ENCODE measurements around the gene TRIM31.
A peak's percentile ranks its signal among the peaks of the same experiment; 100 is the strongest.
"Not testable (repeated sequence)": the region's sequence is repeated elsewhere in the genome, so short reads cannot be mapped to it uniquely, and the experiment has no call there.

TRIM31 gene

DNA sequence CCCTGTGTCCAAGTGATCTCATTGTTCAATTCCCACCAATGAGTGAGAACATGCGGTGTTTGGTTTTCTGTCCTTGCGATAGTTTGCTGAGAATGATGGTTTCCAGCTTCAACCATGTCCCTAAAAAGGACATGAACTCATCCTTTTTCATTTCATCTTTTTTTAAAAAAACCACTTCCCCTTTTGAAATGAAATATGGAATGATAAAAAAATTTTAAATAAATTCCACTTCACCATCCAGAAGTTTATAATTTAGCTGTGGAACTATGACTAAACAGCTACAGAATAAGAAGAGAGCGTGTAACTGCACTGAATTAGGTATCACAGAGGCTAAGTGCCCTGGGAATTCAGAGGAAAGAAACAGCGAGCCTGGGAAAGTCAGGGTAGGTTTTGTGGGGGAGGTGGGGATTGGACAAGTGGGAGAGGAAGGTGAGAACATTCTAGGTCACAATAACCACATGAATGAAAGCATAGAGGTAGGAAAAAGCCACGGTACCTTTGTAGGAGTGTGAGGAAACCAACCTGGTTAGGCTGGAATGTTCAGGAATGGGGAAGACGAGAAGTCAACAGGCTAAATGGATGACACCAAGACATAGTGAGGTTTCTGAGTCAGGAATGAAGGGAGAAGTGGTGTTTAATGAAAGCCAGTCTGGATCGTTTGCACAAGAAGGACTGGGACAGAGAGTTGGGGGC lies 37.1 kb upstream of the TRIM31 start:
- DNase-seq (ENCODE audit: low read depth in 2 of 2): no peak

DNA sequence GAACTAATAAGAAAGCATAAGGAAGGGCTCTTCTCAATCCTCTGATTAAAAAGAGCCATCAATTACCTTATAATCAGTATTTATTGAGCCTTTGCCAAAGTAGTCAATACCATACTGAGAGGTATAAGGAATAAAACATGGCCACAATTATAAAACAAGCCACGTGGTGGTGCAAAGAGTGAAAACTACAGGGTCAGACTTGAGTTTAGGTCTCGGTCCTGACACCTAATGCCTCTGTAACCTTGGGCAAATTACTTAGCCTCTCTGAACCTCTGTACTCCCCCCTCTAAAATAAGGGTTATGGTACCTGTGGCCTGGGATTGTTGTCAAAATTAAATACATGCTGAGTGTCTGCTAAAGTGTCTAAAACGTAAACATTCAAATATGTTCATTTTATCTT lies 36.3 kb upstream of the TRIM31 start:
- DNase-seq (ENCODE audit: low read depth in 2 of 2): no peak

DNA sequence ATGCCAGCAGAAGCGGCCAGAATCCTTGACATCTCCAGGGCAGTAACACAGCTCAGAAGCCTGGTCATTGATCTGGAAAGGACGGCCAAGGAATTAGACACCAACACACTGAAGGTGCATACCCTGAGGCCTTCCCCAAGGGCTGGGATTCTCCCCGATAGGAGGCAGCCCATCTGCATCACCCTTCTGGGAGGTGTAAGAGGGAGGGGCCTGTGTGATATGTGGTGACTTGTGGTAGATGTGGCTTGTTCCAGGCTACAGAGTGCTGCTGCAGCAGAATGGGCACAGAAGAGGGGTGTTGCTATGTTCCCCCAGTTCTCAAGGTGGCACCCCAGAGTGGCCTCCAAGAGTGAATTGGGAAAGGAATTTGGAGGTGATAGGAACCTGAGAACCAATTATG lies 34.2 kb upstream of the TRIM31 start:
- no peak for DNase-seq (ENCODE audit: low read depth in 2 of 2)

DNA sequence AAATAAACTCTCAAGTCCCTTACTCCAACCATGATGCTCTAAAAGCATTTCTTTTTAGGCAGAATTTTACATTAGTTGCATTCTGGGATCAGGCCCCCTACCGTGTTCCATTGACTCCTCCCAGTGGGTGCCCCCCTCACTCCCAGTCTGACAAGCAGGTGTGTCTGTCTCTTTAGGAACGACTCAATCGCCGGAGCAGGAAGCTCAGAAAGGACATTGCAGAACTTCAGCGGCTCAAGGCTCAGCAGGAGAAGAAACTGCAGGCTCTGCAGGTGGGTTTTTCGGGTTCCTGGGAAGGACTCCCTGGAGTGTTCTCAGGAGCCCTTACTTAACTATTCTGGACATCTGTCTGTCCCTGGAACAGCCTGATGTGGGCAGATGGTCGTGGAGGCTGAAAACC lies 32.9 kb upstream of the TRIM31 start:
- no peak for DNase-seq (ENCODE audit: low read depth in 2 of 2)

DNA sequence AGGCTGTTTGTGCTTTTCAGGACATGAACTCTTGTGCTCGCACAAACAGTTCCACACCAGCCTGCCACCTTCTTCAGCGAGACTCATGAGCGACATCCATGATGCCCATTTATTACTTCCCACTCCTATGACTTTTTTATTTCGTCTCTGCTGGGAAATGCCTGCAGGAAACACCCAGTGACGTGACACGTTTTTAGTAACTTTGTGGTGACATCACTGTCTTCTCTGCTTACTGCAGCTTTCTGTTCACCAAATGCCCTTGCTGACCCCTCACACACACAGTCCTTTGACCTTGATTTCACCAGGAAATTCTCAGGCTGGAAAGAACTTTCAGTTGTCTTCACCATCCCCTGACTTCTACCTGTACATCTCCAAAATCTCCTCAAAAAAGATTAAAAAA lies 31.9 kb upstream of the TRIM31 start:
- no peak for DNase-seq (ENCODE audit: low read depth in 2 of 2)

DNA sequence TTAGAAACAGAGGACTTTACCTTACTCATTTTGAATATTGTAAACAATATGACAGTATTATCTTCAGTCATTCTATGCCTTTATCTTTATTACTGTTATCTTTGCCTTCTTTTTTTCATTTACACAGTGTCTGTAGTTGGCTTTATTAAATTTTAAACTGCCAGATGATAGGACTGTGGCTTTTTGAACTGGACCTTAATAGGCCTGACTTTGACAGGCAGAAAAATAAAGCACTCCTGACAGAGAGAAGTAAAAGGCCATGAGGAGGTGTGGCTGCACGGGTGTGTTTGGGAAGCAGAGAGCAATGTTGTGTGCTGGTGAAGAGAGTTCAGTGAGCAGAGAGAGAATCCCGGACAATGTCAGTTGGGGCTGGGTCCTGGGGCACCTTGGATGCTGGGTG lies 30.9 kb upstream of the TRIM31 start:
- no peak for DNase-seq (ENCODE audit: low read depth in 2 of 2)

DNA sequence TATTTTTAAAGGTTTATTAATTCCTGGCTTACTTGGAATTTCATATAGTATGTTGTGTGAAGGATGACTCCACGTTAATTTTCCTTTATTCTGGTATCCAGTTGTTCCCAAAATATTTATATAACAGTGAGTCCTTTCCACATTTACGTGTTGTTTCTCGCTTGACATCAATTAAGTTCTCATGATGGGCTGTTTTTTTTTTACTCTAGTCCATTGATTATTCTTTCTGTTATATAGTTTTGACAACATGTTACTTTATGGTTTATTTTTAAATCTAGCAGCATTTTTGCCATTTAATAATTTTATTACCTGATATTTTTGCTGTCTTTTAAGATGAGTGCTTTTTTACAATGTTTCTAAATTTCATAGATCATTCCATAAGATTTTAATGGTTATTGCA lies 29.8 kb upstream of the TRIM31 start:
- no peak for DNase-seq (ENCODE audit: low read depth in 2 of 2)

DNA sequence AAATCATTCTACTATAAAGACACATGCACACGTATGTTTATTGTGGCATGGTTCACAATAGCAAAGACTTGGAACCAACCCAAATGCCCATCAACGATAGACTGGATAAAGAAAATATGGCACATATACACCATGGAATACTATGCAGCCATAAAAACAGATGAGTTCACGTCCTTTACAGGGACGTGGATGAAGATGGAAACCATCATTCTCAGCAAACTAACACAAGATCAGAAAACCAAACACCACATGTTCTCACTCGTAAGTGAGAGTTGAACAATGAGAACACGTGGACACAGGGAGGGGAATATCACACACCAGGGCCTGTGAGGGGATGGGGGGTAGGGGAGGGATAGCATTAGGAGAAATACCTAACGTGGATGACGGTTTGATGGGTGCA lies 27.4 kb upstream of the TRIM31 start:
- not testable (repeated sequence) for DNase-seq (ENCODE audit: low read depth in 2 of 2)

DNA sequence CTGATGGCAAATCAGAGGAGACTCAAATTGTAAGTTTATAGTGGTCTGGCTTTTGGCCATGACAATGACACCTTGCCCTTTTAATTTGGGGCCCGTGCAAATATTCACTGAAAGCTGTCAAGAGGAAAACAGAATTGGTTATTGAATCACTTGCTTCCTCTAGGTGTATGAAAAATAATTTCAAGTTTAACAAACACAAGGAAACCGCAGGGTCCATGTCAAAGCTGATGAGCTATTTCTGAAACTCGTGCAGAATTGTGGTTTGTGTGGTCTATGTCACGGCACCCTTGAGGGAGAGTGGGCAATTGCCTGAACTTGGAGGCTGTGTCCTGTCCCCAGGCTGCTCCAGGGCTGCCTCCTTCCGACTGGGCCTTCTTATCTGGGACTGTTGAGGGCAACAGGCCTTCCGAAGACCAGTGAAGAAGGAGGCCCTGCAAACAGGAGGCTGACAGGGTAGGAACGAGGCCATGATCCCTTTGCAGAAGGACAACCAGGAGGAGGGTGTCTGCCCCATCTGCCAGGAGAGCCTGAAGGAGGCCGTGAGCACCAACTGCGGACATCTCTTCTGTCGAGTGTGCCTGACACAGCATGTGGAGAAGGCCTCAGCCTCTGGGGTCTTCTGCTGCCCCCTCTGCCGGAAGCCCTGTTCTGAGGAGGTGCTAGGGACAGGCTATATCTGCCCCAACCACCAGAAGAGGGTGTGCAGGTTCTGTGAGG lies 23.8 kb upstream of the TRIM31 start:
- no peak for DNase-seq (ENCODE audit: low read depth in 2 of 2)

DNA sequence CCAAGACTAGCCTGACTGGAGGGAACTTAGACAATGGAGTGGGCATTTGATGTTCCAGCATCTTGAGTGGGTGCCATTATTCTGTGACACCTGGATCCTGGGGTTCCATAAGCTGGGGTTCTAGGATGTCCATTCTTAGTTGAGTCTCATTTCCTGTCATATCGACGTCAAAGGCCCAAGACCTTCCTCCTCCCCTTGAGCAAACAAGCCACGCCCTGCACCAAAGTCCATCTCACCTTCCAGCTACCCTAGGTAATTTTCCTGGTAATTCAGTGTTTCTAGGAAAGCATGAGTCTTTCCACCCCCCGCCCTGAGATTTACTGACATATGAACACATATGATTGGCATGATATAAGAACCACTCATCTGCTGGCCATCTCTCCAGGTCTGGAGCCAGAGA lies 22.9 kb upstream of the TRIM31 start, which contains the start of gene TRIM40:
TSS of gene TRIM40 (plus strand) at position 384 of the 400 bp plus-strand sequence. CDS start 897 bp downstream, outside the sequence.
- DNase-seq (ENCODE audit: low read depth in 2 of 2): no peak

DNA sequence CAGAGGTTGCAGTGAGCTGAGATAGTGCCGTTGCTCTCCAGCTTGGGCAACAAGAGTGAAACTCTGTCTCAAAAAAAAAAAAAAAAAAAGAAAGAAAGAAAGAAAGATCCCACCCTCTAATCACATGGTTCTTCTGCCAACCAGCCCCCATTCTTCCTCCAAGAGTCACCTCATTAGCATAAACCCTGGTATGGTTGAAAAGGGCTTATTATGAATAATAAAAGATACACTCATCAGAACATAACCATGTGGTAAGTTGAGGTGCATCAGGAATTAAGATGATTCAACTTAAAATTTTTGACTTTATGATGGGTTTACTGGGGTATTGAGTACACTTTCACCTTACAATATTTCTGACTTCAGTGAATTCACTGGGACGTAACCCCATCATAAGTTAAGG lies 22.3 kb upstream of the TRIM31 start:
- no peak for DNase-seq (ENCODE audit: low read depth in 2 of 2)

DNA sequence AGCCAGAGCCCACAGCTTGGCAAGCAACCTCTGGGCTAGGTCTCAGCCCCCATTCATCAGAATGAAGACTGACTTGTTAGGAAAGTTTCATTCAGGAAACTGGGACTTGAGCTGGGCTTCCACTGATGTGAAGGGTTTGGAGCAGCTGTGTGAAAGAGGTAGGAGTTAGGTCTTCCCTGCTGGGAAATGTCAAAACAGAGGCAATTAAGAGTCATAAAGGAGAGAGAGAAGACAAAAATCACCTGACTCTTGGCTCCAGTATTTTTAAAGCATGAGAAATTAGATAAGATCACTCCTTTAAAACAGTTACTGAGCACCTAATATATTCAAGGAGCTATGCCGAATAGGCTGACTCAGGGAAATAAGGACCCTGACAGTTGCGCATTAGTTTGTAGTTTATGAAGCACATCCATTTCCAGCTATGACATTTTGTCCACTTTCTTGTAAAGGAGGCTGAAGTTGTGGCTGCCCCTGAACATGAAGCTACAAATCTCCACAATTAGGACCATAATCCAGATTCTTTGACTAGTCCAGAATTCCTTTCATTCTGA lies 19.1 kb upstream of the TRIM31 start:
- DNase-seq (ENCODE audit: low read depth in 2 of 2): no peak

DNA sequence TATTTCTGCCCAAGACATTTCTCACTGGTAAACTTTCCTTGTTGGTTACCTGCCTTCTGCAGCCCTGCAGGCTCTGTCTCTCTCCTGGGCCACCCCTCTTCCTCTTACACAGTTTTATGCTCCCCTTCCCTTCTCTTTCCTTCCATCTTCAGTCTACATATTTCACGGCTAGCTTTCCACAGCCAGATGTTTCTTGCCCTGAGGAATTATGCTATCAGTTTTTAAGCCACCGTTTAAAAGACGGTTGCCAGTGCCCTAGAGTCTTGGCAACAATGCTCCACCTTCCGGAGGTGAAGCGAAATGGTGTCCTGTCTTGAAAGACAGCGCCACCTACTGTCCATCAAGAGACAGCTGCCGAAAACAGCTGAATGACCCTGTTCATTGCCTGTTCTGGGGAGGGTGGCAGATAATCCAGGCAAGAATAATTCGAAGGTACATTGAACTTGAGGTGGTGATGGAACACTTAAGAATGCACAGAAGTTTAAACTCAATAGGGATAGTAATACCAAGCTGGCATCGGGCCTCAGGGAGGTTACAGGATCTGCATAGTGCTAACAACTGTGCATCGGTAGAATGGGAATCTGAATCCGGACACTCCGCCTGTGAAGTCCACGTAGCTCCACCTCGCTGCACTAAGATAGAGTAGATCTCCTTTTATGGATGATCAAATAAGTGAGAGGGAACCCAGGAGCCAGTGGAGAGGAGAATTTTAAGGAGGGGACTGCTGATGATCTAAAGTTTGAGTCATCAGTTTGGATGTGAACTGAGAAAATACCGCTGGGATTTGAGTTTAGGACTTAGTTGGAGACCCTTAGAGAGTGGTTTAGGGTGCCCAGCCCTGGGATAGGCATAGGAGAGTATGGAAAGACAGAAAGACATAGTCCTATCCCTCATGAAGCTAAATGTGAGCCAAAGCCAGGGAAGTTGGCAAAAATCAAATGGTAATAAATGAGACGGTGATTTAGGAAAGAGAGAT lies 18.3 kb upstream of the TRIM31 start:
- DNase-seq (ENCODE audit: low read depth in 2 of 2): peak; percentile 33 to 41

DNA sequence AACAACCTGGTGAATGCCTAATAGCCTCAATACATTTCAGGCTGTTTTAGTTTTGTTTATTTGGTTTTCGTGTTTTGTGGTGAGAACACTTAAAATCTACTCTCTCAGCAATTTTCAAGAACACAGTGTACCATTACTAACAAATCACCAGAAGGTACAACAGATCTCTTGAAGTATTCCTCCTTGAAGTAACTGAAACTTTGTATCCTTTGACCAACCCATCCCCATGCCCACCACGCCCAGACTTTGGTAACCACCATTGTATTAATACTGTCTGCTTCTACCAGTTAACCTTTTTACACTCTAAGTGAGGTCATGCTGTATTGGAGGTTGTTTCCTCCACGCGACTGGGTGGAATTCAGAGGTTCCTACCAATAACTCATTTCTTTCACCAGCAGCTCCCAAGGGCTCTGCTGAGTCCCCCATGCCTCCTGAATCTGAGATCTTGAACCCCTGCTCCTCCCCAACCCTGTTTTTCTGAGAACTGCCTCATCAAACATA lies 17.3 kb upstream of the TRIM31 start:
- DNase-seq (ENCODE audit: low read depth in 2 of 2): no peak

DNA sequence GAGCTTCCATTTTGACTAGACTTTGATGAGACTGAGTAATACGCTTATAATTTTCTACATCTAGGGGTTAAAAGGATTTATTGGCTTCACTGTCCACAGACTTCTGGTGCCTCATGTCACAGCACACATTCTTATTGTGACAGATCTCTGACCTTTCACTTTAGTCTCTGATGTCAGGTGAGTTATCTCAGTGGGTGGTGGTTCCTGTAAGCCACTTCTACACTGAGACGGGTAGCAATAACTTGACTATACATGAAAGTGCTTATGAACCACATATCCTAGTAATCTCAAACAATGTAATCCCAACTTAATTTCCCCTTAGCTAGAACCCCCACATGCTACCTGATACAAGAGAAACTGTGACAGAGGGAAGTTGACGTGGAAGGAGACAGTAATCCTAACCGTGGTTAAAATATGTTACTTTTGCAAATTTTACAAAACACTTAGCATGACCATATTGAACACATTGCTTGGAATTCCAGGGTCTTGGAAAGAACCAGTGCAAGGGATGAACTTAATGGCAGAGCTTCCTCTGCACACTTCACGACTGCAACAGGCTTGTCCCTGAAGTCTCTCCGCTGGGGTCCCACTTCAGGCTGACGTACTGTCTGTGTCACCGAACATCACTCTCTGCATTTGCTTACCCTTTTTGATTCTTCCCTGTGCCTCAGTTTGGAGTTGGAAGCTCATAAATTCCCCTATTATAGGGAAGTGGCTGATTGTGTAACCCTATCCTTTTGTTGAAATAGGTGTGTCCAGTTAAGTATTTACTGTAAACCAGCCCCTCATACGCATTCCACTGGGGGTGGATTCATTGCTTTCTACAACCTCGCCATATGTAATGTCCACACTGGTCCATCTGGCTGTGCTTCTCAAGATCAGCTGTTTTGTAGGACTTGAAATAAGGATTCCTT lies 16.6 kb upstream of the TRIM31 start:
- DNase-seq (ENCODE audit: low read depth in 2 of 2): no peak

DNA sequence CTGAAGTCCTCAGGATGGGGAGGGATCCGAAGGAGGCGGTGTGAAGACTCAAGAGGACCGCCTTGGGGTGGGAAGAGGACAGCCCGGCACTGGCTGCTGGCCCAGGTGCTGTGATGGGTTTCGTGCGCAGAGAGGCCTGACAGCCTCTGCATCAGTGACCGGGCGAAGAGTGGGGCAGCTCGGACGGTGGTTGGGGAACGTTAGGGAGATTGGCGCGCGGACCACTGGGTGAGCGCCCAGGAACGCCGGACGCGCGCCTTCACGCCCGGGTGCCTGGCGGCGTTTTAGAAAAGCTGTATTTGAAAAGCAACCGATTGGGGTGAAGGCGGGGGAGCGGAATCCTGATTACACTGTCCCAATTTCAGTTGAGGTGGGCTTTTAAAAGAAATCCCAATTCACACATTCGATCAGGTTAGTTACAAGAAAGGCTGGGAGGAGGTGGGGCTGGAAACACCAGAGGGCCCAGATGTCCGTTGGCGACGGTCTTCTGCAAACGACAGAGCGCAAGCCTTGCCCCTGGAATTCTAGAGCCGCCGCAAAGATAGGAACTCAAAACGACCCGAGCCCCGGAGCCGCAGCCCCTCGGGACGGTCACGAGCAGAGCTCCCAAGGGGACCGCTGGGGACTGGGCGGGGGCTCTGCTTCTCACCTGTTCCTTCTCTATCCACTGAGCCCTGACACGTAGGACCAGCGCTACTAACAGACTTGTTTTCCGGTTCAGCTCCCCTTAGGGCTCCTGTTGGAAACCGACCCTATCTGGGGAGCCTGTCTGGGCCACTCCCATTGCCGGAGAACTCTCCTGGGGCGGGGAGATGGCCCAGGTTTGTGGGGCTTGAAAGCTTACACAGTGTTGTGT lies 14.6 kb upstream of the TRIM31 start:
- DNase-seq (ENCODE audit: low read depth in 2 of 2): no peak

DNA sequence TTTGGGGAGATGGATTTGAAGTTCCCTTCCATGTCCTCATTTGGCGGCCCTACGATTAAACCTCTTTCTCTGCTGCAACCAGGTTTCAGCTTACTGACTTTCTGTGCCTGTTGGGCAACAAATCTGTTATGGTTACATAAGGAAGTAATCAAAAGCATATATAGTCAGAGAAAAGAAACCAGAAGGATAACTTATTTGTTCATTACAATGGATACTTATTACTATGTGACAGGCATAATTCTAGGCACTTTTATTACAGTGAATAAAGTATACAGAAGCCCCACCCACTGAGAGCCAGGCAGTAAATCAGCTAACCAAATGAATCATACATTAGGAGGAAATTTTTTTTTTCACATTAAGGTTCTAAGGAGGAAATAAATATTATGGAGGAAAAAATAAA lies 9.6 kb upstream of the TRIM31 start:
- DNase-seq (ENCODE audit: low read depth in 2 of 2): no peak

DNA sequence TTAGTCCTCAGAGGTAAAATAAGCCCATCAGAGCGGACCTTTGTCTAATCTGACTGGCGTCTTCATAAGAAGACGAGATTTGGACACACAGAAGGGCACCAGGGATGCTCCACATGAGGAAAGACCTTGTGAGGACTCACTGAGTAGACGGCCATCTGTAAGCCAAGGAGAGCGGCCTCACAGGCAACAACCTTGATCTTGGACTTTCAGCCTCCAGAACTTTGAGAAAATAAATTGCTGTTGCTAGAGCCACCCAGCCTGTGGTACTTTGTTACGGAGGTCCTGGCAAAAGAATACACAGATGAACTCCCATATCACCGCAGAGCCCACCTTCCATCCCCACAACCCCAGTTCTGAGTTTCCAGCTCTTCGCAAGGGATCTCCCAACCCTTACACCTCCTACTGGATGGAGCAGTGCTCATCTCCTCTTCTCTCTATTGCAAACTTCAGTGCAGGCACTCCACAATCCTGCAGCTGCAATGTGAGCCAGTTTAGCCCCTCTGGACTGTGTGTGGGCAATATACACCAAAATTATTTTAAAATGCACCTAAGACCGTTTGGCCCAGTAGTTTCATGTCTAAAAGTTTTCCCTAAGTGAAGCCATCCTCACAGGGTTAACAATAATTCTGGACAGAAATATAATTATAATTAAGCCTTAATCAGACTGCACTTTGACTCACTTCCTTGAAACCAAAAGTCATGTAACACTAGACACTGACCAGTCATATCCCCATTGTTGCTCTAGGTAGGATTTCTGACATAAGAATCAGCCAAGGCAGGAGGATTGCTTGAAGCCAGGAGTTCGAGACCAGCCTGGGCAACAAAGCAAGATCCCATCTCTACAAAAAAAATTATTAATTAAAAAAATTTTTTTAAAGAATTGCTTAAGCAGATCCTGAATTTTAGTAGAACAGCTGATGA lies 8.8 kb upstream of the TRIM31 start:
- DNase-seq (ENCODE audit: low read depth in 2 of 2): no peak

DNA sequence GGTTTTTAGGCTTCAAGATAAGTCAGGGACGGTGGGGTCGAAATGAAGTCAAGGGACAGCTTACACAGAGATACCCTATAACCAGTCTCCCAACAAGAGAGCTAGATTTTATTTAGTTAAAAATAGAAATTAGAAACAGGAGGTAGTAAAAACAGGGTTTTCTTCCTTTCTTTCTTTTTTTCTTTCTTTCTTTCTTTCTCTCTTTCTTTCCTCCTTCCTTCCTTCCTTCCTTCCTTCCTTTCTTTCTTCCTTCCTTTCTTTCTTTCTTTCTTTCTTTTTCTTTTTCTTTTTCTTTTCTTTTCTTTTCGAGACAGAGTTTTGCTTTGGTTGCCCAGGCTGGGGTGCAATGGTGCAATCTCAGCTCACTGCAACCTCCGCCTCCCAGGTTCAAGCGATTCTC lies 5.8 kb upstream of the TRIM31 start:
- not testable (repeated sequence) for DNase-seq (ENCODE audit: low read depth in 2 of 2)
